NT2/D1 (cell line): Measurements from ENCODE around the gene MRPS2.

Experiments
- YY1 ChIP-seq: IDR thresholded peaks from 2 replicates; pipeline ENCODE4 v1.6.1; 2011; ENCODE audit not compliant: insufficient read length, insufficient read depth
- ZNF274 ChIP-seq: IDR thresholded peaks from 2 replicates; pipeline ENCODE4 v1.6.1; 2011; ENCODE audit warnings: mild to moderate bottlenecking, low read depth, low read length

DNA sequence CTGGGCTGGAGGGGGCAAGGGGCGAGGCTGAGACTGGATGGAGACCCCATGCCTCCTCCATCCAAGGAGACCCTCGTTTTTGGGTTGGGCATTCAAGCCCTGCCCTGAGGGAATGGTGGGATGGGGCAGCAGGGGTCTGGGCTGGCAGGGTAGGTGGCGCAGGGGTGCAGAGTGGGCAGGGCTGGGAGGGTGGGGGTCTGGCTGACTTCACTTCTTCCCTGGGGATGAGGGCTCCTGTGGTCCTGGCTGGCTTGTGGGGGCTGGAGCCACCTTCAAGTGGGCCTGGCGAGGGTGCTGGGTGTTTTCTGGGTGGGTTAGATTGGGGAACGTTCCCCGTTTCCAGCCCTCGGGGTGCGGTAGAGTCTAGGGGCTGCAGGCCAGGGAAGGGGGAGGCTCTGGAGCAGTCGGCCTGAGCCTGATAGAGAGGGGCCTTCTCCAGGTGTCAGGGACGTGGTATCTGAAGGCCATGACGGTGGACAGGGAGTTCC lies 21.2 kb downstream of the MRPS2 start:
- TF ChIP-seq YY1: no peak
- no peak for TF ChIP-seq ZNF274
